ENCODE results near the gene ZKSCAN5.

The ZKSCAN5 gene

DNA sequence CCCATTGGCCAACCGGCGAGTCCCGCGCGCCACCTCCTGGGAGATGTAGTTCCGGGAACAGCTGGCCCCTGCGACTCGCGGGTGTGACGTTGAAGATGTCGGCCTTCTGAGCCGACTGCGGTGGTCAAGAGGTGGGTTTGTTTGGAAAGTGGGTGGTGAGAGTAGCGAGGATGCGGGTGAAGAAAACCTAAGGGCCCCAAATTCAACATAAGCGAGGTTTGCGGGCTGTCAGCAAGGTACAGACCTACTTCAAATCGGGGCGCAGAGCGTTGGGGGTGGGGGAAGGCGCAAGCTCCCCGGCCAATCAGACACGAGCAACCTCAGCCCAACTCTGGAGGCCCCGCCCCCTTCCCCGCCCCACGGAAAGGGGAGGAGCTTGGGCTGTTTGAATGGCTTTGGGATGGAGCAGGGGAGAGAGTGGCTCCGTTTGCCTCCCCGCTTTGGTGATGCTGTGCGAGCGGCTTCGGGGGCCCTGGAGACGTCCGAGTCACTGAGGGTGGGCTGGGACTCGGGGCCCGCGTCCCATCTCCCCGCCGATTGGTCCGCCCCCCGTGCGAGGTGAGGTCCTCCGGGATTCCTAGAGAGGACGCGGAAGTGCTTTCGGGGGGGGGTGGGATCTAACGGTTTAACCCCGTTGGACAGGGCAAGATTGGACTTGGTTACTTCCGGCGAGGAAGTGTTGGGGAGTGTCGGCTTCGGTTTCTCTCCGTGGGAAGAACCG, at the start of gene ZKSCAN5:
Gene ZKSCAN5, plus strand, starts transcription at position 60 of the 721 bp plus-strand sequence. CDS start 1,383 bp downstream, outside the sequence.
- H3K4me3 Mint-ChIP-seq, result peak within 1 kb of the TSS; percentile 98
- H3K9me3 Mint-ChIP-seq, result peaks cover 5% of the 10 kb centered on the region
- H3K27me3 Mint-ChIP-seq, result no peaks in the 10 kb centered on the region
- peak within 1 kb of the TSS; percentile 98 for H3K27ac Mint-ChIP-seq
- H3K4me1 Mint-ChIP-seq (ENCODE audit: low read depth), result peaks cover 34% of the 10 kb centered on the region
- peaks cover 15% of the 10 kb centered on the region for H3K36me3 Mint-ChIP-seq (ENCODE audit: low read depth)

DNA sequence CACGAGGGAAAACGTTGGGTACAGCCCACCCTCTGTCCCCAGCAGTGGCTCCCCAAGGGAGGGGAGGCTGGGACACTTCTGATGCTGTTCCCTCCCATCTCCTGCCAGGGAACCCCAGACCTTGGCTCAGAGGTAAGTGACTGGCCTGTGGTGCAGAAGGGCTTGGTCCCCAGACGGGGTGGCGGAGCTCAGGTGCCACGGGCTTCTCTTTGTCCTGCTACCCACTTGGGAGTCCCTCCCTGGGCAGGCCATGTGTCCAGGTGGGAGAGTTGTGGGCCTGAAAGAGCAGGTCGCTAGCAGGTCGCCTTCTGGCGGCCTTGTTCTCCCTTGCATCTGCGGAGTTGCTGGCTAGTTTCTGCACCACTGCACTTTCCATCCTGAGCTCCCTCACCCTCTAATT, 48.6 kb upstream of the ZKSCAN5 start:
- Mint-ChIP-seq H3K4me1 (ENCODE audit: low read depth) (peaks cover 13% of the 10 kb centered on the region), H3K4me3 (no peak overlapping the region), H3K27me3 (no peaks in the 10 kb centered on the region), H3K36me3 (ENCODE audit: low read depth) (peaks cover 62% of the 10 kb centered on the region), H3K9me3 (no peaks in the 10 kb centered on the region), H3K27ac (no peak overlapping the region)

DNA sequence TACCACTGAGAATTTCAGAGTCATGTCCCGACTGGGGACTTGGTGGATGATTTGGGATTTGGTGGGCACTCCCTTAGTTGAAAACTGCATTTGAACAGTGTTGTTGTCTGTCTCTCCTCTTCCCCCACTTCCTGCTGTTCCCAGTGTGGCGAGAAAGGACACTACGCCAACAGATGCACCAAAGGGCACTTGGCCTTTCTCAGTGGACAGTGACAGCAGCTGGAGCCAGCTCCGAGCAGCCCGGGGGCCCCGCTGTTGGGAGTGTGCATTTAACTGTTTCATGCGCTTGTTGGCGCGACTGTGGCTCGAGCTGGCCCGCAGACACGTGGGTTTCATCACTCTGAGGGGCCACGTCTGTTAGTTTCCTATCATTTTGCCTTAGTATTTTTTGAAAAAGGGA, 48.2 kb upstream of the ZKSCAN5 start:
- Mint-ChIP-seq H3K4me3 (no peak overlapping the region), H3K27ac (no peak overlapping the region), H3K27me3 (no peaks in the 10 kb centered on the region), H3K36me3 (ENCODE audit: low read depth) (peaks cover 60% of the 10 kb centered on the region), H3K4me1 (ENCODE audit: low read depth) (peaks cover 13% of the 10 kb centered on the region), H3K9me3 (no peaks in the 10 kb centered on the region)

DNA sequence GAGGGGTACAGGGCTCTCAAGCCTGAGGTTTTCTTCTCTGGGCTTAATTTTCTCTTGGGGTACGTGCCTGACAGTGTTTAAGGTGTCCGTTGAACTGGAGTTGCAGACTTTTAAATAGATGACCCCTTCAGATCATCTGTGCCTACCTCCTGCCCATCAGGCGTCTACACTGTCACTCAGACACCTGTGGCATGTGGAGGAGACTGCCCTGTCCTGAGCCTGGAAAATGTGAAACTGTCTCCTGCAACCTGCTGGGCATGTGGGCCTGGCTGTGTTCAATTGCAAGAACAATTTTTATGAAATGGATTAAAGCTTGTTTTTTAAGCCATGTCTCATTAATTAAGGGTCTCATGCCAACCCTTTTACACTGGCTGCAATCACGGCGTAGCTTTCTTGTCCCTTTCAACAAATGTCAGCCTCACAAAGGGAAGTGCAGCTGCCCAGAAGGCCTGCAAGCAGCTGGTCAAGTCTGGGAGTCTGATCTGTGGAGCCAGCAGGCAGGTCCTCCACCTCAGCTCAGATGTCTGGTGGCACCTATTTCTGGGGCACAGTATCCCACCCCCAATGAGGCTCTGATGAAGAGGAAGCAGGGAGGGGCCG, 47.3 kb upstream of the ZKSCAN5 start:
- H3K27ac Mint-ChIP-seq, result peak overlapping the region; percentile 31

DNA sequence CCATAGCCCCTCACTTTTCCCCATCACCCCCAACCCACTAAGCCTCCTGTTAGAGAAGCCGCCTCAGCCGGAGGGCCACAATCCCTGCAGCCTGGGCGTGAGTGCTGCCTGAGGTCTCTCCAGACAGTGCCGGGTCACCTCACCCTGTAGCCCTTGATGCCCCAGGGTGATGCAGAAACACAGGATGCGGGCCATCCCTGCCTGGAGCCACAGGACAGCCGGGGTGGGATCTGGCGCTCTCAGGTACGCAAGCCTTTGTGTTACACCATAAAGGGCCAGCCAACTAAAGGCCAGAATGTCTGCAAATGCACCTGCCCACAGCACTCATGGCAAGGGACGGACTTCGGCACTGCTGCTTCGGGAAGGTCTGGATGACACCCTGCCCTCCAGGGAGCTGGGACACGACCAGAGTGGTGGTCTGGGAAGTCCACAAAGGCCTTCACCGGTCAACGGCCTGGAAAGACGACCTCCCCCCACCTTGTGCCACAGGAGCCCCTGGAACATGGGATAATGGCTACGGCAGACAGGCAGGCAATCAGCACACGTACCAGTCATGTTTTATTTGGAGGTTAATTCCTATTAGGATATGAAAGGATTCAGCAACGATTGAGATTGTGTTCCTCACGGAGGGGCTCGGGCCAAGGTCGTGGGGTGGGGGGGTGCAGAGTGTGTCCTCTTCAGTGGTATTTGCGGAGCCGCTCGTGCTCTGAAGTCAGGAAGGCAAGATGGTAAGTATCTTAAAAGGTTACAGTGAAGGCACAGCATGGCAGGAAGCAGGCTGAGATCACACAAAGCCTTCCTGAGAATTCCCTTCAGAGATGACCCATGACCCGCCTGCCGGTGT, 46.6 kb upstream of the ZKSCAN5 start:
- H3K36me3 Mint-ChIP-seq (ENCODE audit: low read depth), result peaks cover 62% of the 10 kb centered on the region
- H3K27me3 Mint-ChIP-seq, result no peaks in the 10 kb centered on the region
- H3K9me3 Mint-ChIP-seq, result no peaks in the 10 kb centered on the region
- H3K27ac Mint-ChIP-seq, result peak overlapping the region; percentile 74
- H3K4me3 Mint-ChIP-seq, result no peak overlapping the region
- H3K4me1 Mint-ChIP-seq (ENCODE audit: low read depth), result peaks cover 20% of the 10 kb centered on the region

More for the DNA sequence above, 47.3 kb upstream of the ZKSCAN5 start:
- H3K9me3 Mint-ChIP-seq, result no peaks in the 10 kb centered on the region
- no peaks in the 10 kb centered on the region for H3K27me3 Mint-ChIP-seq
- no peak overlapping the region for H3K4me3 Mint-ChIP-seq
- peaks cover 17% of the 10 kb centered on the region for H3K4me1 Mint-ChIP-seq (ENCODE audit: low read depth)
- H3K36me3 Mint-ChIP-seq (ENCODE audit: low read depth), result peaks cover 58% of the 10 kb centered on the region

DNA sequence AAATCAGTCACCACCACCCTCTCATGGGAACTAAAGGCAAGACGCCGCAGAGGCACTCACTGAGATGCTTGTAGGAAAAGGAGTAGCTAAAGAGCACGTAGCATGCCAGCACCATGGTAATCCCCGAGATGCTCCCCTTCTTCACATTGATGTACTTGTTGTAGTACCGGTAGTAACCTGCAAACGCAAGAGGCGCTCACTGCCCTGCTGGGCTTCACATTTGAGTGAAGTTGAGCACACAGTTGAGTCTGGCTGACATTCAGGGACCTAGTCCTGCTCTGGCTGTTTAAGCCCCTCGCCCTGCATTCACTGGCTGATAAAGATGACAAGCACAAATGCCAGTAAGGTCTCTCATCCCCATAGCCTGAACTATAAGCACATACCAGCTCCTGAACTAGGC, 45.4 kb upstream of the ZKSCAN5 start:
- no peaks in the 10 kb centered on the region for H3K27me3 Mint-ChIP-seq
- no peak overlapping the region for H3K4me3 Mint-ChIP-seq
- peaks cover 27% of the 10 kb centered on the region for H3K4me1 Mint-ChIP-seq (ENCODE audit: low read depth)
- no peak overlapping the region for H3K27ac Mint-ChIP-seq
- H3K9me3 Mint-ChIP-seq, result no peaks in the 10 kb centered on the region
- peaks cover 63% of the 10 kb centered on the region for H3K36me3 Mint-ChIP-seq (ENCODE audit: low read depth)

DNA sequence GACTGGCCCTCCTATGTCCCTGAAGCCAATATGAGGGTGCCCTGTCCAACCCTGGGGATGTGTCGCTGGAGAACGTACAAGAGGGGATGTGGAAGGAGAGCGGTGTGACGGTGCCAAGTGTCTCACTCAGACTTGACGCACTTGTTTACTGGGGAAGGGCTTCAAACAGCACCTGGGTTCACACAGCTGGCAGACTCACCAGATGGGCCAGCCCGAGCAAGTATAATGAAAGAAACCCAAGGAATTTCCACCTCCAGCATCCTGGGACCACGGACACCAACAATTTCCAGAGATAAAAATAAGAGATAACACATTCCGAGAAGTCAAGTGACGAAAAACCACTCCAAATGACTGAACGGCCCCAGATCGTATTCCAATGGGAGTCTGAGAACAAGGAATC, 43.8 kb upstream of the ZKSCAN5 start:
- no peaks in the 10 kb centered on the region for H3K27me3 Mint-ChIP-seq
- H3K4me3 Mint-ChIP-seq, result no peak overlapping the region
- no peak overlapping the region for H3K27ac Mint-ChIP-seq
- H3K9me3 Mint-ChIP-seq, result no peaks in the 10 kb centered on the region
- H3K36me3 Mint-ChIP-seq (ENCODE audit: low read depth), result peaks cover 65% of the 10 kb centered on the region
- H3K4me1 Mint-ChIP-seq (ENCODE audit: low read depth), result peaks cover 41% of the 10 kb centered on the region

DNA sequence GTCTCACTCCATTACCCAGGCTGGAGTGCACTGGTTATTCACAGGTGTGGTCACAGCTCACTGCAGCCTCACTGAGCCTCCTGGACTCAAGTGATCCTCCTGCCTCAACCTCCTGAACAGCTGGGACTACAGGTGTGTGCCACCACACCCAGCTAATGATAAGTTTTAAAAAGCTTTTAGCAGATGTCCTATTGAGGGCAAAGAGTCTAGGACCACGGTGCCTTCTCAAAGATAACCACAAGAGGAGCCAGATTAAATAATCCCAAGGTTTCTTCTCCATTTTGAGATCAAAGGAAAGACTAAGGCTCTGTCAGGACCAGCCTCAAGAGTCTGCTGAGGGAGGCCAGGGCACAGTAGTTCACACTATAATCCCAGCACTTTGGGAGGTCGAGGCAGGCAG, 43.2 kb upstream of the ZKSCAN5 start:
- H3K27me3 Mint-ChIP-seq, result no peaks in the 10 kb centered on the region
- H3K4me1 Mint-ChIP-seq (ENCODE audit: low read depth), result peaks cover 45% of the 10 kb centered on the region
- H3K4me3 Mint-ChIP-seq, result no peak overlapping the region
- no peaks in the 10 kb centered on the region for H3K9me3 Mint-ChIP-seq
- no peak overlapping the region for H3K27ac Mint-ChIP-seq
- peaks cover 63% of the 10 kb centered on the region for H3K36me3 Mint-ChIP-seq (ENCODE audit: low read depth)

DNA sequence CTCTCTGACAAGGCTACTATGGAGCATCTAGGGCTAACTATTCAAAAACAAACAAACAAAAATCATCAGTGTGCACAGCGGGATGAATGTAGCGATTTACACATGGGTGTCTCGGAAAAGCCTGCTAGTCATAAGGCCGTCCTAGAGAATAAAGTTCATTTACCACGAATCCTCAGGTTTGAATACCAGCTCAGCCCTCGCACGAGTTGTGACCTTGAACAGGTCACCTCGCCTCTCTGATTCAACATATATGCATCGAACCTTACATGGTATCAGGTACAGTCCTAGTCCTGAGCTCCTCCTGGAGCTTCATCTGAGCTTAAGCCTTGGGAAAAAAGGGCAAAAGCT, 39.1 kb upstream of the ZKSCAN5 start:
- Mint-ChIP-seq H3K27me3 (no peaks in the 10 kb centered on the region), H3K36me3 (ENCODE audit: low read depth) (peaks cover 28% of the 10 kb centered on the region), H3K27ac (peak overlapping the region; percentile 93), H3K9me3 (no peaks in the 10 kb centered on the region), H3K4me3 (peak overlapping the region; percentile 94), H3K4me1 (ENCODE audit: low read depth) (peaks cover 37% of the 10 kb centered on the region)

DNA sequence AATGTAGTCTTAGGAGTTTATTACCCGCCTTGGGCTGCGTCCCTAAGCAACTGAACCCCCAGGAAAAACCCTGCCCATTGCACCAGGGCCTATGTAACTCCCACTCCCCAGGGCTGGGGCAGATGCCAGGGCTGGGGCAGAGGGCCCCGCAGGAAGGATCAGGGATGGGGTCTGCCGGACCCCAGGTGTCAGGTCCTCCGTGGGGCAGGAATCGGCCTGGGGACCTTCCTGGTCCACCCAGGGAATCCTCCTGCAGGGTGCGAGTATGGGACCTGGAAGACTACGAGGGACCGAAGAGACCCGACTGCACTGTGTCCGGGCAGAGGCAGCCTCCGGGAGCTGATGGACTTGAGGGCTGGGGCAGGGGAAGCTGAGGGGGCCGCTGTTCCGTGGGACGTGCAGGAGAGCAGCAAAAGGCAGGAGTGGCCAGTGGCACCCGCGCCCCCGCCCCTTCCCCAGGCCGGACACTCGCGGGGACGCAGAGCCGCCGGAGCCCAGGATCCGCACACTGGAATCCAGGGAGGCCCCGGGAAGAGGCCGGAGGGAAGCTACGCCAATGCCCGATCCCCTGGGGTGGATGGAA, 36.0 kb upstream of the ZKSCAN5 start:
- Mint-ChIP-seq H3K9me3 (no peaks in the 10 kb centered on the region), H3K4me3 (no peak overlapping the region), H3K36me3 (ENCODE audit: low read depth) (peaks cover 19% of the 10 kb centered on the region), H3K4me1 (ENCODE audit: low read depth) (peaks cover 41% of the 10 kb centered on the region), H3K27me3 (no peaks in the 10 kb centered on the region), H3K27ac (no peak overlapping the region)

DNA sequence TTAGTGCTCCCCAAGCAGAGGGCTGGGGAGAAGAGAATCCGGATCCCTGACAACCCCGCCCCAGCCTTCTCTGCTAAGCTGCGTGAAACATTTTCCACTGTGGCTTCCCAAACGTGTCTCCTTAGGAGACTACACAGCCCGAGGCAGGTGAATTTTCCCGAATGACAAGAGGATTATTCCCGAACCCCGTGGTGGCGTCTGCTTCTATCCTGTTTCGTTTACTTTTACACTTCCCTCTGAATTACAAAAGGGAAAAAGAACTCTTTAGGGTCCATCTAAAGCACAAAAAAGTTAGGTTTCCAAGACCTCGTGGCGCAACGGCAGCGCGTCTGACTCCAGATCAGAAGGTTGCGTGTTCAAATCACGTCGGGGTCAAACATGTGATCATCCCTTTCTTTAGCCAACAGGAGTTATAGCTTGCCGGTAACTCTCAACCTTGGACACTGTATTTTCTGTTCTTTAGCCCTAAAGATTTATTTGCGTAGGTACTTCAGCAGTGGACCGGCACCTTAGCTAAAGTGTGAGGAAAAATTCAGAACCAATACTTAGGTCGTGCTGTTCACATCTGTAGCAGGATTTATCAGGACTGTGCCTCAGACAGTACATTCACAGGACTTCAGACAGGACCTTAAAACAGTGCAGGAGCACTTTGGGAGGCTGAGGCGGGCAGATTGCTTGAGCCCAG, 34.9 kb upstream of the ZKSCAN5 start:
- Mint-ChIP-seq H3K36me3 (ENCODE audit: low read depth) (peaks cover 11% of the 10 kb centered on the region), H3K4me1 (ENCODE audit: low read depth) (peaks cover 40% of the 10 kb centered on the region), H3K27ac (no peak overlapping the region), H3K4me3 (no peak overlapping the region), H3K27me3 (no peaks in the 10 kb centered on the region), H3K9me3 (no peaks in the 10 kb centered on the region)

DNA sequence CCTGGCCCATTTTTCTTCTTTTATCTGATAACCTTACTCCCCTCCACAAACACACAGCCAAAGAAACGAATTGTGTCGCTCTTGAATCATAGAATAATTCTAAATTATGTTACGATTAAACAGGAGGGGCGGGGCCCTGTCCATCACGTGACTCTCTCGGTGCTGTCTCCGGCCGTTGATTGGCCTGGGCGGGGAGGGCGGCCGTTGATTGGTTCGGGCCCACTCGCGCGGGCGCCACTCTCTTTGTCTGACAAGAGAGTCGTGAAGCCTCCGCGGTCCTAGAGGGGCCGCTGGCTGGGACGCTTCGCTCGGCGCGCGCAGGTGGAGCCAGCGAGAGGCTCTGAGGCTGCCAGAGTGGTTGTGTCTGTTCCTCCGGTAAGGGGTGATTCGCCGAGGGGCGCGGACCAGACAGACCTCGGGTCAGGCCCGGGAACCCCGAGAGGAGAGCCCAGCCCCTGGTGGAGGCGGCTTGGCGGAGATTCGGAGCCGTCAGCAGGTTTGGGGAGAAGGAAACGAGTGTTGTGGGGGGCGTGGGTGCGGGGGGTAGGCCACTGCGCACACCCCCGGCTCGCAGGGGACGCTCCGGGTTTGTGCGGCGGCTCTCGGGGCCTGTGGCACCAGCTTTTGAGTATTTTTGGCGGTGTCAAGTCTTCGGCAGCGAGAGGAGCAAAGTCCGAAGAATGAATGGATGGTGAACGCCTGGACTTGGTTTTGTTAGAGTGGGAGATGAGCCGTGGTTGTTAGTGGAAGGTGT, 31.7 kb upstream of the ZKSCAN5 start, which contains the start of gene ZNF789:
Gene ZNF789, plus strand, starts transcription at position 330 of the 754 bp plus-strand sequence. CDS start 3,567 bp downstream, outside the sequence.
- H3K4me3 Mint-ChIP-seq, result peak within 1 kb of the TSS; percentile 97
- H3K4me1 Mint-ChIP-seq (ENCODE audit: low read depth), result peaks cover 35% of the 10 kb centered on the region
- H3K36me3 Mint-ChIP-seq (ENCODE audit: low read depth), result peaks cover 11% of the 10 kb centered on the region
- no peaks in the 10 kb centered on the region for H3K27me3 Mint-ChIP-seq
- H3K9me3 Mint-ChIP-seq, result no peaks in the 10 kb centered on the region
- H3K27ac Mint-ChIP-seq, result peak within 1 kb of the TSS; percentile 90

DNA sequence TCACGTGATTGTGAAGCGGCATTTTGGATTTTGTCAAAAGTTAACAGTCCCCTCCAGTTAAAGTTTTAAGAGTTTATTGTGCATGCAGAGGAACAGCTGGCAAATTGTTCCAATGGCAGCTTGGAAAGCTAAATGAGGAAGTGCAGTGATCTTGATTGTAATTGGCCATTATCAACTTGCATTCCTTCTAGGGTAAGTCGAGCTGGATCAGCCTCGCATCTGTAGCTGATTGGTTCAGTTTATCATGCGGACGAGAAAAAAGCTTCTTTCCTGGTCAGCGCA, 31.2 kb upstream of the ZKSCAN5 start:
- peaks cover 15% of the 10 kb centered on the region for H3K36me3 Mint-ChIP-seq (ENCODE audit: low read depth)
- peak overlapping the region; percentile 97 for H3K4me3 Mint-ChIP-seq
- H3K27me3 Mint-ChIP-seq, result no peaks in the 10 kb centered on the region
- peak overlapping the region; percentile 87 for H3K27ac Mint-ChIP-seq
- H3K9me3 Mint-ChIP-seq, result no peaks in the 10 kb centered on the region
- peaks cover 40% of the 10 kb centered on the region for H3K4me1 Mint-ChIP-seq (ENCODE audit: low read depth)

DNA sequence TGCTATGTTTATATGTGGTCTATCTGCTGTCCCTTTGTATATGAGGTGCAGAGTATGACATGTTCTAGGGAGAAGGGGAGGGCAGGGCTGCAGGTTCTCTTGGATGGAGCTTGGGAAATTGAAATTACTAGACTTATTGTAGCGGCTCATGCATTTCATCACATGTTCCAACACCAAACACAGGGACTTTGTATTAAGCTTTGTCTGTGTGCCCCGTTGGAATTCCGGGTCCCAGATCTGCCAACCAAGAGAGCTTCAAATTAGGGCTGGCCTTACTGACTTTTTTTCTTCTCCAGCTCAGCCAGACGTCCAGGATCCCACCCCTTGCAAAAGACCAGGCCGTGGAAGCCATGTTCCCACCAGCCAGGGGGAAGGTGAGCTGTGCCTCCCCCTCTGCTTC, 28.4 kb upstream of the ZKSCAN5 start:
- H3K27ac Mint-ChIP-seq, result no peak overlapping the region
- H3K4me1 Mint-ChIP-seq (ENCODE audit: low read depth), result peaks cover 48% of the 10 kb centered on the region
- H3K27me3 Mint-ChIP-seq, result no peaks in the 10 kb centered on the region
- no peaks in the 10 kb centered on the region for H3K9me3 Mint-ChIP-seq
- H3K4me3 Mint-ChIP-seq, result no peak overlapping the region
- peaks cover 35% of the 10 kb centered on the region for H3K36me3 Mint-ChIP-seq (ENCODE audit: low read depth)
